RCC 7860 (cell line): Measurements from ENCODE around the gene TPST2.

Experiments used
- DNase-seq: peaks from one replicate; pipeline ENCODE4 v3.0.0-alpha.2; 2015; ENCODE audit warnings: low spot score
- FAIRE-seq: peaks from 2 replicates; lab custom pipeline; 2012; peaks lifted over from hg19 to GRCh38; lab: Jason Lieb, UNC

TPST2 gene

GRCh38 chr22:26508148-26508547, 81.8 kb downstream of the TPST2 start:
- FAIRE-seq (no peak), DNase-seq (no peak)

DNA sequence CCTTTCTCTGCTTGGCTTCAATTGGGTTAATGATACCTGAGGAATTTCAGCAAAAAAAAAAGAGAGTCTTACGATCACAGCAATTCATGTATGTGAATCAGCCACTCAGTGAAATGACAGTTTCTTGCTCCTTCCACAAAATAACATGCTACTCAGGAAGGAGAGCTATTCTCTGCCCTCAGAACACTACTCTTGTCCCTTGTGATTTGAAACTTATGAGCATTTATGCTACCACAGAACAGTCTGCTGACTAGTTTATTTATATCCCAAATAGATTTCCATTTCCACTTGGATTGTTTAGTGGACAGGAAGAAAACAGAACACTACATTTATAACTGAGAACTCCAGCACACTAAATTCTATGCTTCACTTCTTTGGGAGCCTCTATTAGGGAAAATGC, 86.2 kb downstream of the TPST2 start:
- no peak for DNase-seq
- FAIRE-seq: no peak

DNA sequence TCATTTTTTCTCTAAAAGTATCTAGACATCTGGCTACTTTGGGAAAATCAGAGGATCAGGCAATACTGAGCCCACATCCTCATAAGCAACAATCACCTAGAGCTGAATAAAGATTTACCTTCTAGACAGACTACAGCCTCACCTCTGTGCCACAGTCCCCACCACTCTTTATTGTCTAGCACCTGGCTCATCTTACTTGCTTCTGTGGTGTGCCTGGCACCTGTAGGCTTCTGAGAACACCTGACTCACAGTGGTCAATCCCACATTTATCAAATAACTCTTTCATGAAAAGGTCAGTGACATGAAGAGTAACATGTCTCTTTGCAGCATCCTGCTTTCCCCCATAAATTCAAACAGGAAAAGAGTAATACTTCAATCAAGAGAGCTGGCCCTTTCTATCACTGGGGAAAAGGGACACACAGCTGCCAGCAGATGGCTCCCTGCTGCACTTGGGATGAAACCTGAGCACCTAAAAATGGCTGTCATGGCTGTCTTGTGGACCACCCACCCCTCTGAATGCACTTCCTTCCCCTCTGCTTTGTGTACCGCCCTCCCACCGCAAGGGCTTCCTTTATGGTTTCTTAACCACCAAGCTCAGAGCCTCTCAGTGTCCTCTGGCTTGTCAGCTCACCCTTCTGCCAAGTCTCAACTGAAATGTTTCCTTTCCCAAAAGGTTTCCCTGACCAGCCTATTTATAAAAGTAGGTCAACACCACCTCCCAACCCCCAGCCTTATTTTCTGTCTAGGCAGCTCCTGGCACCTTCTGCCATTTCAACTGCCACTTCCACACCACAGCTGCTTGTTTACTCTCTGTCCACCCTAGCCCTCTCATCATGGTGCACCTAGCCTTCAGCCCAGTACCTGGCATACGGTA, 87.0 kb downstream of the TPST2 start:
- DNase-seq (no peak), FAIRE-seq (no peak)

DNA sequence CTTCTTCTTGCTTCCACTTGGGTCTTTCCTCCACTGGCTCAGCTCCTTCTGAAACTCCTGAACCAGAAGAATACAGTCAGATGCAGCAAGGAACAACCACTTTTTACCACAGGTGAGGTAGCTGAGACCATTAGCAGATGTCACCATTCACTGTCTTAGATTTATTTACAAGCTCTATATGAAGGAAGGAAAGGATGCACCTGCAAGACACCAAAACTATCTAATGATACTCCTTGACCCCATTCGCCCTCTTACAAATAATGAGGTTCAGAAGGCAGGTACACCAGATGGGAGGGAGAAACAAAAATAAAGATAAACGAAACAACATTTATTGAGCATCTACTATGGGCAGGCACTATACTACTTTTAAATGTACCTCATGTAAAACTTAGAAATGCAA, 87.9 kb downstream of the TPST2 start:
- no peak for FAIRE-seq

DNA sequence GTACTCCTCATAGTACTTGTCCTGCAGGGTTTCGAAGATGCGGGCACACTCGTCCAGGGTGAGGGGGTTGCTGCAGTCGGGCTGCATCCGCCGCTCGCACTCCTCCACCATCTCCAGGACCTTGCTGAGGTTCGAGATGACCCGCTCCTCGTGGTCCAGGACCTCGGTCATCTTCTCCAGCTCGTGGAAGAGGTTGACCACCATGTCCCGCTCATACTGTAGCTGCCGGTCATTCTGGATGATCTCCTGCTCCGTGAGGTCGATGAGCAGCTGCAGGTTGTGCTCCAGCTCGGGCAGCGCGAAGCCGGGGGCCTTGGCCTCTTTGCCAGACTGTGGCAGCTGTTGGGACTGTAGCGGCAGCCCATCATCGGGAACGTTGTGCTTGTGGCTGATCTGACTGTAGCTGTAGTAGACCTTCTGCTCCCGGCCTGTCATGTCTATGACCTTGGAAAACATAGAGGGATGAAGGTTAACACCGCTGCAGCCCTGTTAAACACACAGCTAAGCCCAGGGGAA, 90.7 kb downstream of the TPST2 start:
- no peak for FAIRE-seq
- DNase-seq: no peak

More for the DNA sequence above, 87.9 kb downstream of the TPST2 start:
- no peak for DNase-seq

DNA sequence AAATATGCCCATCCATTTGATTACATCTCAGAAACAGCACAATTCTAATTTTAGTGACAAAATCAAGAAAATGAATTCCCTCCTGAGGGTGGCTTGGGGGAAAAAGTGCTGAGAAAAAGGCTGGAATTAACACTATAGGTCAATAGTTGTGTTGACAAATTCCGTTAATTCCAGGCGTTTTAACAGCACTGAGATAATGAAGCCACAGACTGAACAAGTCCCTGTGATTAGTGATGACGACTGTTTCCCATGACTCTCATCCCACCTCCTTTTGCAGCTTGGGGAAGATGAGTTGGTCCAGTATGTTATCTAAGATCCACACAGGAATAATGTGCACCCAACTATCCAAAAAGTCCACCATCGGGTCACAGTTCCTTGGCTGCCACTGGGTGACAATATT, 93.5 kb downstream of the TPST2 start:
- DNase-seq: no peak
- no peak for FAIRE-seq

- DNase-seq (peak; percentile 61), FAIRE-seq (no peak)
Measured at GRCh38 chr22:26494506-26494905, 95.4 kb downstream of the TPST2 start.

- no peak for FAIRE-seq
- no peak for DNase-seq
Measured at GRCh38 chr22:26492220-26492619, 97.7 kb downstream of the TPST2 start.

DNA sequence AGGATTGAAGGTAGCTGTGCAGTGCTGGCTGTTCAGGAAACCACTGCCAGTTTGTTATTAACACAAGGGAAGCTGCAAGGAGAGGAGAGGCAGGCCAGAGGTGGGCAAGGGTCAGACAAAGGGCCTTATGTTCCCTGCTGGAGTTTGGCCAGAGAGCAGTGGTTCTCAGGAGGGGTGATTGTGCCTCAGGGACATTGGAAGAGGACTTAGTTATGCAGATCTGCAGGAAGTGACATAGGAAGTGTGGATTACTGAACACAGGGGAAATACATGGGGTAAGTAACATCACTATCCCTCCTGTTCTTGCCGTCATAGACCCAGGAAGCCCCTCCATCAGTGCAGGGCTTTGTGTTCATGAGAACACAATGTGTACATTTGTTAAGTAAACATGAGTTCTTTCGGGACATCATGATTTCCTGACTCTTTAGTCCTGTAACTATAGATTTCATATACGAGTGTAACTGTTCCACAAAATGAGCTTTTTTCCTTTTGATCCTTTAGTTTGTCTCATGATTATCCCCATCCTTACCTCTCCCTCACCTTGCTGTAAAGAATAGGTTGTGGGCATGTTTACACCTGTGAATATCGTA, 100.4 kb downstream of the TPST2 start:
- no peak for FAIRE-seq

GRCh38 chr22:26487996-26488395, 101.9 kb downstream of the TPST2 start:
- no peak for FAIRE-seq

More for the DNA sequence above, 100.4 kb downstream of the TPST2 start:
- no peak for DNase-seq

DNA sequence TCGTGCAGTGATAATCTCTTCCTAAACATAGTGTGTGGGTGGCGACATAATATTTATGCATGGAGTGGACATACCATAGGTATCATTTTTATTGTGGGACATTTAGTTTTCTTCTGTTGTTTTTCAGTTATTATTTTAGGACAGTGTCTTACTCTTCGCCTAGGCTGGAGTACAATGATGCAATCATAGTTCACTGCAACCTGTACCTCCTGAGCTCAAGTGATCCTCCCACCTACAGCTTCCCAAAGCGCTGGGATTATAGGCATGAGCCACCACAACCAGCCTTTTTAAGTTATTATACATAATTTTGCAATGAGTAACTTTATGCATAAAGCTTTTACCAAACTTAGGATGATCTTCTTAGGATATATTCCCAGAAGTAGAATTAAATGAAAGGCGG, 103.5 kb downstream of the TPST2 start:
- DNase-seq (no peak), FAIRE-seq (no peak)

More at GRCh38 chr22:26487996-26488395, 101.9 kb downstream of the TPST2 start:
- no peak for DNase-seq

DNA sequence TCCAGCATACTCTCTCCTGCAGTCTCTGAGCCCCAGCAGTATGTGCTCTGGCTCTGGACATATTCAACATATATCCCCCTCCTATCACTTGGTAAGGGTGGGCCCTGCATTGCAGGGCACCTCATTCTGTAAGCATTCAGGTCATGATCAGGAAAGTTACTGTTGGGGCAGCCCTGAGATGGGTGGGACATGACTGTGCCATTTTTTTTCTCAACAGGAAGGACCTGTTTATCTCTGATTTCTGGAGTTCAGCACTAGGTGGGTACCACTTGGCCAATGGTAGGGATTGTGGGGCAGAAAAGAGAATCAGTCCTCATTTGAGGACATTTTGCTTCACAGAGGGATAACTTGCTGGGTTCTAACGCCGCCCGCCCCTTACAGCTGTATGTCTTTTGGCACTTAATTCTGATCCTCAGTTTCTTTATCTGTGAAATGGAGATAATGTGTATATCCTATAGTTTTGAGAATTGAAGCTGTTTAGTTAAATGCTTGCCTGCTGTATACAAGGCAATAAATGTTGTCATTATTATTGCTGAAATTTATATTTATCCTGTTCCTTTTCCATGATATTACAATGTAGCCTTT, 104.0 kb downstream of the TPST2 start:
- no peak for FAIRE-seq
- DNase-seq: no peak

DNA sequence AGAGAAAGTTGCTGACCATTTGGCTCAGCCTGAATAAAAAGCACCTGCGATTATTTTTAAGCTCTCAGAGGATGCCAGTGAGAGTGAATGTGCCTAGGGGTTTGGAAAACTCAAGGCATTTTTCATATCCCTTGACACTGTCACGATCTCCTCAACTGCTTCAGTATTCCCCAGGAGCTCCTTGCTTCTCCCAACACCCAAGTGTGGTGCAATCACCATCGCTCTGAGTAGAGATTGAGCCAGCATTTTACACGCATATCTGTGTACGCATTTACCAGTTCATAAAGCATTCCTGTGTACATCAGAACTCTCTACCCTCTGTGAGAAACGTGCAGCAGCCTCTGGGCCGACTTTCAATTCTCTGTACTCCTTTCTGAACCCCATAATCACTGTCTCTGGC, 104.9 kb downstream of the TPST2 start:
- no peak for FAIRE-seq
- DNase-seq: no peak

DNA sequence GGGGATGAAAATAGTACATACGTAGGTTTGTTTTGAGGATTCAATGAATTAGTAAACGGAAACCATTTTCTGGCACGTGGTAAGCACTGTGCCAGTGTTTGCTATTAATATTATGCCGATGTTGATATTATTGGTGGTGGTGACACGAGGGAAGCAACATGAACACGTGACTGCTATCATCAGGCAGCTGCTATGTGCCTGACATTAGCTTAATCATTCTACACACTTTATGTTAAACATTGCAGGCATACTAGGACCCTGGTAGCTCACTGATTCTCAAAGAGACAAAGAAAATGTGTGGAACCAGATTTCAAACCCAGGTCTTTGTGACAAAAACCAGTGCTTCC, 105.6 kb downstream of the TPST2 start:
- FAIRE-seq: no peak
- DNase-seq: no peak

GRCh38 chr22:26483439-26484359, 106.2 kb downstream of the TPST2 start, which contains the start of the genes HPS4 and SRRD:
TSS of gene HPS4 (minus strand) at chr22:26483783. CDS start at chr22:26481762, 2,021 bp downstream.
TSS of gene SRRD (plus strand) at chr22:26483877. CDS start at chr22:26483891, 14 bp downstream.
- peak; percentile 70 for DNase-seq
- FAIRE-seq: no peak

DNA sequence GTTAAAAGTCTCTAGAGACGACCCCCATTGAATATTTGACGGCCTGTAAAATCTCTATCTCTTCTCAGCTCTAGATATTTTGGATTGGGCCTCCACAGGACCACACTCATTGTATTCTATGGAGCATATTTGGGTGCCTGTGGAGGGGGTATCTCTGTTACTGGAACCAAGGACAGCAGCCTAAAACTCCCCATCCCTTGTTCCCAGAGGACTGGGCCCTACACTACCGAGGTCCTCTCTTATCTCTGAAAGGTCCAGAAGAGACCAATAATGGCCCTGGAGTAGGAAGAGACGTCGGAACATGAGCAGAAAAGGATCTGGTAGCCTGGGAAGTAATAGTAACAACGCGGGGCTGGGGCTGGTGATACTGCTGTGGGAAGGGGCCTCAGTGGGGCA, 106.9 kb downstream of the TPST2 start:
- FAIRE-seq (no peak), DNase-seq (no peak)

- no peak for FAIRE-seq
- DNase-seq: no peak
Measured at GRCh38 chr22:26482161-26482560, 107.8 kb downstream of the TPST2 start.

GRCh38 chr22:26481694-26482093, 108.2 kb downstream of the TPST2 start:
- FAIRE-seq (no peak), DNase-seq (no peak)

DNA sequence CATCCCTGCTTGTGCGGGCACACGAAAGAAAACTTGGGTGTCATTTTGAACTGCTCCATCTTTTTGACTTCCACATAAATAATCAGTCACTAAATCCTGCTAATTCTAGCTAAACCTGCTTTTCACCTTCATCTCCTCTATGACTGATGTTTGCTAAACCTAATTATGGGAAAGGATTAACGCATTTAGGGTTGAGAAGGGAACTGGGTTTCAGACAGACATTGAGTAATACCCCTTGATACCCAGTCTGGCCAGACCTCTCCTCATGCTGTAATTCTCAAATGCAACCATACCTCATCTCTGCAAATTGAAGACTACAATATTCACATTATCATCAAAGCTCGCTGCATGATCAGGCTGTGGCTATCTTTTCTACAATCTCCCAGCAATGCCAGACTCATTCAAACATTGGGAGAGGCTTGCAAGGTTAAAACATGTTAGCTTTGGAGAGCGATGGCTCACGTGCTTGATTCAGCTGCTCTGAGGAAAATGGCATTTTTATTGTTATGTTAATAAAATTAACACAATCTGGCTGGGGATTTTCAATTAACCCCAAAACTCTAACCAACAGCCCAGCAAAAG, 108.7 kb downstream of the TPST2 start:
- no peak for FAIRE-seq

GRCh38 chr22:26480611-26480932, 109.4 kb downstream of the TPST2 start:
- no peak for DNase-seq
- no peak for FAIRE-seq

More for the DNA sequence above, 108.7 kb downstream of the TPST2 start:
- no peak for DNase-seq
